WTC11 (cell line): ENCODE measurements around the gene TEX14. TPM values are rescaled to one million over a fixed set of nuclear protein-coding genes. Genes with fewer than 3 reads are reported as not detected.

Experiments used
- ATAC-seq: fragments of 200-7000 bp; cut with Tn5 transposase; 2 replicates; pipeline ENCODE4 v1.10.0; 2021; ENCODE audit warnings: mild to moderate bottlenecking, moderate library complexity
- CTCF ChIA-PET: fragments of 300-600 bp; sonication (Branson Sonifier 250); formaldehyde crosslinking; loops from one replicate; lab custom pipeline; 2021; ENCODE audit warnings: antibody characterized with exemption; lab: Charles Lee
- POLR2A ChIA-PET: fragments of 350-600 bp; sonication (Branson Sonifier 250); formaldehyde crosslinking; loops from one replicate; lab custom pipeline; 2021; ENCODE audit warnings: antibody characterized with exemption; lab: Charles Lee
- DNase-seq: peaks from one replicate; pipeline ENCODE4 v3.0.0; 2021; ENCODE audit warnings: low spot score
- H3K27ac Mint-ChIP-seq: 2 replicates; pipeline ENCODE4 v1.8.0; 2021; ENCODE audit warnings: mixed read lengths
- H3K27me3 Mint-ChIP-seq: 2 replicates; pipeline ENCODE4 v1.8.0; 2021; ENCODE audit warnings: low read depth, mild to moderate bottlenecking, moderate library complexity, mixed read lengths
- H3K36me3 Mint-ChIP-seq: 2 replicates; pipeline ENCODE4 v1.8.0; 2021; ENCODE audit warnings: mixed read lengths
- H3K4me1 Mint-ChIP-seq: 2 replicates; pipeline ENCODE4 v1.8.0; 2022; ENCODE audit warnings: mixed read lengths
- H3K4me3 Mint-ChIP-seq: 2 replicates; pipeline ENCODE4 v1.8.0; 2021; ENCODE audit warnings: mild to moderate bottlenecking, moderate library complexity, mixed read lengths
- H3K9me3 Mint-ChIP-seq: 2 replicates; pipeline ENCODE4 v1.8.0; 2021; ENCODE audit warnings: mixed read lengths
- AR ChIP-seq: fragments of 250-450 bp; sonication (Bioruptor Pico); IDR thresholded peaks from 2 replicates; pipeline ENCODE4 v1.9.0; 2021; ENCODE audit warnings: mild to moderate bottlenecking
- ATF2 ChIP-seq: sonication (generic); formaldehyde crosslinking; IDR thresholded peaks from 2 replicates; pipeline ENCODE4 v1.8.1; 2022; ENCODE audit warnings: low read depth, missing genetic modification reagents, borderline replicate concordance
- EMX1 ChIP-seq: fragments of 250-450 bp; sonication (Bioruptor Pico); IDR thresholded peaks from 2 replicates; pipeline ENCODE4 v1.8.0; 2021; ENCODE audit warnings: mild to moderate bottlenecking
- FOXJ3 ChIP-seq: sonication (generic); formaldehyde crosslinking; IDR thresholded peaks from 2 replicates; pipeline ENCODE4 v1.9.0; 2021; ENCODE audit warnings: missing genetic modification reagents, mild to moderate bottlenecking, borderline replicate concordance
- GTF2I ChIP-seq: fragments of 250-450 bp; sonication (Bioruptor Pico); conservative IDR thresholded peaks from 2 replicates; pipeline ENCODE4 v1.4.0; 2021; ENCODE audit warnings: mild to moderate bottlenecking
- KAT7 ChIP-seq: sonication (generic); formaldehyde crosslinking; IDR thresholded peaks from 2 replicates; pipeline ENCODE4 v1.8.1; 2023; ENCODE audit warnings: missing genetic modification reagents, mild to moderate bottlenecking, borderline replicate concordance
- NFYB ChIP-seq: sonication (generic); formaldehyde crosslinking; conservative IDR thresholded peaks from 2 replicates; pipeline ENCODE4 v1.8.0; 2022; ENCODE audit warnings: low read depth, missing genetic modification reagents
- NR1H2 ChIP-seq: sonication (generic); formaldehyde crosslinking; IDR thresholded peaks from 2 replicates; pipeline ENCODE4 v1.9.0; 2021; ENCODE audit warnings: mild to moderate bottlenecking, moderate library complexity, missing genetic modification reagents
- PRDM15 ChIP-seq: sonication (generic); formaldehyde crosslinking; IDR thresholded peaks from 2 replicates; pipeline ENCODE4 v1.8.0; 2022; ENCODE audit warnings: missing genetic modification reagents
- SOX15 ChIP-seq: fragments of 250-450 bp; sonication (Bioruptor Pico); IDR thresholded peaks from 2 replicates; pipeline ENCODE4 v1.9.0; 2021; ENCODE audit warnings: mild to moderate bottlenecking
- SP1 ChIP-seq: sonication (generic); formaldehyde crosslinking; conservative IDR thresholded peaks from 2 replicates; pipeline ENCODE4 v1.8.1; 2022; ENCODE audit warnings: missing genetic modification reagents
- TEAD4 ChIP-seq: sonication (generic); formaldehyde crosslinking; IDR thresholded peaks from 2 replicates; pipeline ENCODE4 v1.8.0; 2022; ENCODE audit warnings: mild to moderate bottlenecking, missing genetic modification reagents
- ZBTB43 ChIP-seq: sonication (generic); formaldehyde crosslinking; IDR thresholded peaks from 2 replicates; pipeline ENCODE4 v1.8.1; 2023; ENCODE audit warnings: mild to moderate bottlenecking, missing genetic modification reagents
- ZNF396 ChIP-seq: fragments of 250-450 bp; sonication (Bioruptor Pico); IDR thresholded peaks from 2 replicates; pipeline ENCODE4 v1.8.0; 2021; ENCODE audit warnings: mild to moderate bottlenecking, moderate library complexity, borderline replicate concordance
- ZNF425 ChIP-seq: fragments of 250-450 bp; sonication (Bioruptor Pico); conservative IDR thresholded peaks from 2 replicates; pipeline ENCODE4 v1.9.0; 2021; ENCODE audit warnings: mild to moderate bottlenecking
- ZNF532 ChIP-seq: fragments of 250-450 bp; sonication (Bioruptor Pico); IDR thresholded peaks from 2 replicates; pipeline ENCODE4 v1.9.0; 2021; ENCODE audit warnings: mild to moderate bottlenecking, borderline replicate concordance
- total RNA-seq: library from RNA; stranded (reverse); gene quantifications from 3 replicates; pipeline ENCODE4 v1.2.3, GENCODE V29; 2021
- TF ChIP-seq, protein P1 (sequence below): fragments of 250-450 bp; sonication (Bioruptor Pico); IDR thresholded peaks from 2 replicates; pipeline ENCODE4 v1.9.0; 2021; ENCODE audit warnings: mild to moderate bottlenecking

Gene TEX14
- total RNA-seq, 1 experiment from 2014 or later = 1.4 TPM

GRCh38 chr17:58575511-58575910 is 116.3 kb downstream of the TEX14 start:
- Mint-ChIP-seq H3K27ac (no peak overlapping the region), H3K36me3 (no peaks in the 10 kb centered on the region), H3K4me1 (no peaks in the 10 kb centered on the region), H3K4me3 (no peak overlapping the region), H3K9me3 (no peaks in the 10 kb centered on the region), H3K27me3 (no peaks in the 10 kb centered on the region)
- DNase-seq (no peak), ATAC-seq (no peak)
- no peak for TF ChIP-seq NR1H2 (CRISPR knock-in tag)
- CTCF ChIA-PET = interaction anchor here (0.6 to 1.5 kb wide), 3 partner anchors 55 to 826 kb away, joined by 3 to 4 read pairs (median 3); no protein-coding TSS in a partner anchor
- POLR2A ChIA-PET = no interaction called here

GRCh38 chr17:58574025-58574424 is 117.8 kb downstream of the TEX14 start:
- no peak for DNase-seq
- no peak for ATAC-seq
- Mint-ChIP-seq H3K36me3 (no peaks in the 10 kb centered on the region), H3K27me3 (no peaks in the 10 kb centered on the region), H3K4me1 (peaks cover 3% of the 10 kb centered on the region; the same call in 1 of the 2 replicates), H3K27ac (no peak overlapping the region), H3K4me3 (no peak overlapping the region), H3K9me3 (no peaks in the 10 kb centered on the region)
- ChIA-PET POLR2A (no interaction called here), CTCF (interaction anchor here (0.6 to 1.3 kb wide), 6 partner anchors 14 to 93 kb away, joined by 3 to 8 read pairs (median 4); no protein-coding TSS in a partner anchor)
- TF ChIP-seq ZNF396 (no peak), FOXJ3 (CRISPR knock-in tag) (no peak), SP1 (CRISPR knock-in tag) (no peak), KAT7 (no peak), ZNF425 (CRISPR knock-in tag) (no peak), TEAD4 (CRISPR knock-in tag) (no peak), PRDM15 (CRISPR knock-in tag) (no peak), GTF2I (CRISPR knock-in tag) (no peak), ATF2 (CRISPR knock-in tag) (no peak), ZNF532 (CRISPR knock-in tag) (no peak), AR (CRISPR knock-in tag) (no peak), SOX15 (CRISPR knock-in tag) (no peak), NFYB (CRISPR knock-in tag) (no peak), ZBTB43 (no peak), EMX1 (no peak)
- TF ChIP-seq, protein P1, sequence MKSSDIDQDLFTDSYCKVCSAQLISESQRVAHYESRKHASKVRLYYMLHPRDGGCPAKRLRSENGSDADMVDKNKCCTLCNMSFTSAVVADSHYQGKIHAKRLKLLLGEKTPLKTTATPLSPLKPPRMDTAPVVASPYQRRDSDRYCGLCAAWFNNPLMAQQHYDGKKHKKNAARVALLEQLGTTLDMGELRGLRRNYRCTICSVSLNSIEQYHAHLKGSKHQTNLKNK = no peak
